BE2C (cell line): ENCODE measurements around the gene DLG2.

ENCODE experiments used
- DNase-seq: peaks from one replicate; pipeline ENCODE4 v3.0.0-alpha.2; 2020
- H3K27me3 ChIP-seq: fragments of 250-450 bp; sonication (Bioruptor Pico); 2 replicates; pipeline ENCODE4 v1.5.1; 2020; ENCODE audit warnings: mild to moderate bottlenecking
- H3K36me3 ChIP-seq: fragments of 250-450 bp; sonication (Bioruptor Pico); 2 replicates; pipeline ENCODE4 v1.5.1; 2020; ENCODE audit warnings: mild to moderate bottlenecking
- H3K4me1 ChIP-seq: fragments of 250-450 bp; sonication (Bioruptor Pico); 2 replicates; pipeline ENCODE4 v1.5.1; 2020
- H3K4me3 ChIP-seq: 2 replicates; pipeline ENCODE4 v1.5.1; 2011; ENCODE audit warnings: low read depth, low read length
- H3K9me3 ChIP-seq: fragments of 250-450 bp; sonication (Bioruptor Pico); 2 replicates; pipeline ENCODE4 v1.5.1; 2020
- CTCF ChIP-seq: IDR thresholded peaks from 2 replicates; pipeline ENCODE4 v1.5.1; 2012; ENCODE audit warnings: mild to moderate bottlenecking, low read depth, low read length

The DLG2 gene

GRCh38 chr11:84687433-84687832, 939.7 kb downstream of the DLG2 start:
- TF ChIP-seq CTCF: no peak
- no peak for DNase-seq
- no peaks in the 10 kb centered on the region for H3K27me3 ChIP-seq
- no peaks in the 10 kb centered on the region for H3K4me1 ChIP-seq
- no peaks in the 10 kb centered on the region for H3K9me3 ChIP-seq
- no peak overlapping the region for H3K4me3 ChIP-seq
- no peaks in the 10 kb centered on the region for H3K36me3 ChIP-seq

GRCh38 chr11:84686716-84687115, 940.4 kb downstream of the DLG2 start:
- Histone ChIP-seq H3K4me1 (no peaks in the 10 kb centered on the region), H3K9me3 (no peaks in the 10 kb centered on the region), H3K4me3 (no peak overlapping the region), H3K27me3 (no peaks in the 10 kb centered on the region), H3K36me3 (no peaks in the 10 kb centered on the region)
- TF ChIP-seq CTCF: no peak
- DNase-seq: no peak

GRCh38 chr11:84685976-84686375, 941.2 kb downstream of the DLG2 start:
- Histone ChIP-seq H3K36me3 (no peaks in the 10 kb centered on the region), H3K4me1 (no peaks in the 10 kb centered on the region), H3K27me3 (no peaks in the 10 kb centered on the region), H3K9me3 (no peaks in the 10 kb centered on the region), H3K4me3 (no peak overlapping the region)
- no peak for DNase-seq
- TF ChIP-seq CTCF: no peak

- no peak for DNase-seq
- no peak for TF ChIP-seq CTCF
- Histone ChIP-seq H3K4me3 (no peak overlapping the region), H3K36me3 (no peaks in the 10 kb centered on the region), H3K27me3 (no peaks in the 10 kb centered on the region), H3K9me3 (no peaks in the 10 kb centered on the region), H3K4me1 (no peaks in the 10 kb centered on the region)
These were observed 942.0 kb downstream of the DLG2 start for GRCh38 chr11:84685149-84685548.

GRCh38 chr11:84681456-84681855, 945.7 kb downstream of the DLG2 start:
- Histone ChIP-seq H3K27me3 (no peaks in the 10 kb centered on the region; the same call in 1 of the 2 replicates), H3K36me3 (no peaks in the 10 kb centered on the region), H3K9me3 (no peaks in the 10 kb centered on the region), H3K4me1 (no peaks in the 10 kb centered on the region), H3K4me3 (no peak overlapping the region)
- no peak for DNase-seq
- no peak for TF ChIP-seq CTCF

GRCh38 chr11:84675396-84676025, 951.6 kb downstream of the DLG2 start:
- no peak for DNase-seq
- no peak overlapping the region for H3K4me3 ChIP-seq
- H3K36me3 ChIP-seq: no peaks in the 10 kb centered on the region
- no peaks in the 10 kb centered on the region; the same call in none of the 2 replicates for H3K27me3 ChIP-seq
- no peaks in the 10 kb centered on the region for H3K9me3 ChIP-seq
- no peak for TF ChIP-seq CTCF
- no peaks in the 10 kb centered on the region for H3K4me1 ChIP-seq
